GM12865 (cell line): ENCODE data around the gene TMEM98.
"Not testable (repeated sequence)": the region's sequence is repeated elsewhere in the genome, so short reads cannot be mapped to it uniquely, and the experiment has no call there.

Source experiments
- DNase-seq: peaks from one replicate; pipeline ENCODE4 v3.0.0; 2010; ENCODE audit warnings: low read depth
- H3K4me3 ChIP-seq: 2 replicates; pipeline ENCODE4 v1.5.1; 2011; ENCODE audit warnings: mild to moderate bottlenecking, low read depth, low read length, control low read depth
- TF ChIP-seq, protein P1 (sequence below): IDR thresholded peaks from 2 replicates; pipeline ENCODE4 v1.5.1; 2011; ENCODE audit warnings: low read length, control low read depth, low read depth, inconsistent platforms; ENCODE audit not compliant: insufficient read depth; ENCODE audit errors: missing control alignments

Gene TMEM98

DNA sequence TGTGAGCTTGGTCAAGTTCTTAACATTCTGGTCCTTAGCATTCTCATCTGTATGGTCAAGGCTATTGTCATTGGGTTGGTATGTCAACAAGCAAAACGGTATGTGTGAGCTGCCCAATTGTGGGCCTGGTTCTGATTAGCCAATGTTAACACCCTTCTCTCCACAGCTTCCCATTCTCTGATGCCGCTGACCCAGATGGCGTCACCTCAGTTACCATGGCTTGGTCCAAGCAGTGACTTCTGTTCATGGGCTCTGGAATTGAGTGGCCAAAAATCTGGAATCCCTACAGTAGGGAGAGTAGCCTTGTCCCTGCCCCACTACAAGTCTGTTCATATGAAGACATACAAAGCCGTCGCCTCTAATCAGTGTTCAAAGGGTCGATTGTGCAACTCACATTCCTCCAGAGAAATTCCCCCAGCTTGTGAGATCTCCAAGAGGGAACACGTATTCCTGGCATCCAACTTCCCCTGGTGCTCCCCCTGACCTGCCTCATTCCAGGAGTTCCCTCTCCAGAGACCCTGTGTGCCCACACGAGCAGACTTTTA, 15.8 kb downstream of the TMEM98 start:
- DNase-seq: no peak
- no peak overlapping the region for H3K4me3 ChIP-seq
- TF ChIP-seq, protein P1, sequence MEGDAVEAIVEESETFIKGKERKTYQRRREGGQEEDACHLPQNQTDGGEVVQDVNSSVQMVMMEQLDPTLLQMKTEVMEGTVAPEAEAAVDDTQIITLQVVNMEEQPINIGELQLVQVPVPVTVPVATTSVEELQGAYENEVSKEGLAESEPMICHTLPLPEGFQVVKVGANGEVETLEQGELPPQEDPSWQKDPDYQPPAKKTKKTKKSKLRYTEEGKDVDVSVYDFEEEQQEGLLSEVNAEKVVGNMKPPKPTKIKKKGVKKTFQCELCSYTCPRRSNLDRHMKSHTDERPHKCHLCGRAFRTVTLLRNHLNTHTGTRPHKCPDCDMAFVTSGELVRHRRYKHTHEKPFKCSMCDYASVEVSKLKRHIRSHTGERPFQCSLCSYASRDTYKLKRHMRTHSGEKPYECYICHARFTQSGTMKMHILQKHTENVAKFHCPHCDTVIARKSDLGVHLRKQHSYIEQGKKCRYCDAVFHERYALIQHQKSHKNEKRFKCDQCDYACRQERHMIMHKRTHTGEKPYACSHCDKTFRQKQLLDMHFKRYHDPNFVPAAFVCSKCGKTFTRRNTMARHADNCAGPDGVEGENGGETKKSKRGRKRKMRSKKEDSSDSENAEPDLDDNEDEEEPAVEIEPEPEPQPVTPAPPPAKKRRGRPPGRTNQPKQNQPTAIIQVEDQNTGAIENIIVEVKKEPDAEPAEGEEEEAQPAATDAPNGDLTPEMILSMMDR: no peak

DNA sequence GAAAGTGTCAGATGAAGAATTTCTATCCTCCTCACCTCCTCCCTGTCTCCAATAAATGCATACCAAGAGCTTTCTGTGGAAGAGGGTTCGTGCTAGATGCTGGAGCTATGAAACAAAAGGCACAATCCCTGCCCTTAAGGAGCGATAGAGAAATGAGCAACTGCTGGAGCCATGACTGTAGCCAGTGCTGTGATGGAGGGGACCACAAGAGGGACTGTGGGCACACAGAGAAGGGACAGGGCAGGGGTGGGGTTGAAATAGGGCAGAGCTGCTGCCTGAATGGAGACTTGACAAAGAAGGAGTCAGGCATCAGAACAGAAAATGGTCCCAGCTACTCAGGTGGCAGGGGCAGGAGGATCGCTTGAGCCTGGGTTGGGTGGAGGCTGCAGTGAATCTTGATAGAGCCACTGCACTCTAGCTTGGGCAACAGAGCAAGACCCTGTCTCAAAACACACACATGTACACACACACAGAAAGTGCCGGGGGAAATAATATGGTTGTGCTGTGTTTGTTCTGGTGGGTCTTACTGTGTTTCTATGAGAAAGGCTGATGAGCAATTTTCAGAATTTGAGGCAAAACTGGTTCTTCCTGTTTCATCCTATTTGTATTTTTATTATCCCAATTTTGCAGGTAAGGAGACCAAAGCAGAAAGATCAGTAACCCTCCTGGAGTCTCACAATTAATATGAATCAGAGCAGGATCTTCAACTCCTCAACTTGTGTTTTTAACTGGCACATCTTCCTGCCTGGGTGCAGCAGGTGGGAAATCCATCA, 16.5 kb downstream of the TMEM98 start:
- H3K4me3 ChIP-seq: no peak overlapping the region
- DNase-seq: no peak
- TF ChIP-seq, protein P1: no peak

DNA sequence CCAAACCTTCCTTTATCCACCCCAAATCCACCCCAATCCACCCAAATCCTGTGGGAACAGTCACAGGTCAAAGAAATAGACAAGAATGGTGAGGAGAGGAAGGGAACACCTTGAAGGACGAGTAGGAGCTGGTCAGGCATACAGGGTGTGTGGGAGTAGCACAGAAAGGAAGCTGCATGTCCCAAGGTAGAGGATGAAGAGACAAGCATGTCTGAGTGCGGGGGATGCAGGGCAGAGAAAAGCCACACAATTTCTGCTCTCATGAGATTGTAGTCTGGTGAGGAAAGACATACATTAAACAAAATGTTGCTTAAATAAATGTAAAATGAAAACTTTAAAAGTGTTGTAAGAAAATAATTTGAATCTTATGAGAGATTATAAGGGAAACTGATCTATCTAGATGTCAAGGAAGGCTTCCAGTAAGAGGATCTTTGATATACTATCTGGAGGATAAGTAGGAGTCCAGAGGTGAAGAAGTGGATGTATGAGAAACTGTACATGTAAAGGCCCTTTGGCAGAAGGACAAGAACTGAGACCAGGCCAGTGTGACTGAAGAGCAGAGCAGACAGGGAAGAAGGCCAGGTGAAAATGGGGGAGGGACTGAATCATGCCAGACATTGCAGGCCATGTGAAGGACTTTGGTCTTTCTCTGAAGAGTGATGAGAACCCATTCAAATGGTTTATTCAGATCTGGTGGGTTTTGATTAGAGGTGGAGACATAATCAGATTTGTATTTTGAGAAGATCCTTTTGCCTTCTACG, 18.6 kb downstream of the TMEM98 start:
- no peak overlapping the region for H3K4me3 ChIP-seq
- DNase-seq: no peak
- TF ChIP-seq, protein P1: no peak

DNA sequence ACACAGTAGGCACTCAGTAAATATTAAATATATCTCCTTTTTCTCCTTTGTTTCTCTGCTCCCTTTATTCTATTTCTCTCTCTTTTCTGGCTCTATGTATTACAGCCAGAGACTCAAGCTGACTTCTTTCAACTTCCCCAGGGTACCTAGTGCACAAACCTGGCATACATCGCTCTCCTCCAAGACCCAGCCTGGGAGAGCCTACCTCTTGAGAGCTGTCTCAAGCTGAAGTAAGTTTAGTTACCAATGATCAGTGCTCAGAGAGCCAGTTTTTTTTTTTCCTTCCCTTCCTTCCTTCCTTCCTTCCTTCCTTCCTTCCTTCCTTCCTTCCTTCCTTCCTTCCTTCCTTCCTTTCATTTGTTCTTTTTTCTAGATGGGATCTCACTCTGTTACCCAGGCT, 19.8 kb downstream of the TMEM98 start:
- DNase-seq: no peak
- TF ChIP-seq, protein P1: no peak

DNA sequence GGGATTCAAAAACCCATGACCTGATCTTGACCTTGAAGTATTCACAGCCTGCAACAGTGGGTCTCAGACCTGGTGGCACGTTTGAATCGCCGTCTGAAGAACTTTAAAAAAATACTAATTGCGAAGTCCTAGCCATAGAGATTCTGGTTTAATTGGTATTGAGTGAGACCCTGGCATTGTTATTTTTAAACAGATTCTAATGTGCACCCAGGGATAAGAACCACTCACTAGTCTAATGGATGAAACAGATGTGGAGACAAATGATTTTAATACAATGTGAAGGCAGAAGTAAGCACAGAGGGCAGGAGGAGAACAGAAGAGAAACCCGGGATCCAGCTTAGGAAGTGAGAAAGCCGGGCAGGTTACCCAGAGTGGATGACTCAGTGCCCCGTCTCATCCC, 21.2 kb downstream of the TMEM98 start:
- TF ChIP-seq, protein P1: no peak
- no peak for DNase-seq
- no peak overlapping the region for H3K4me3 ChIP-seq

More for the DNA sequence above, 19.8 kb downstream of the TMEM98 start:
- no peak overlapping the region for H3K4me3 ChIP-seq

DNA sequence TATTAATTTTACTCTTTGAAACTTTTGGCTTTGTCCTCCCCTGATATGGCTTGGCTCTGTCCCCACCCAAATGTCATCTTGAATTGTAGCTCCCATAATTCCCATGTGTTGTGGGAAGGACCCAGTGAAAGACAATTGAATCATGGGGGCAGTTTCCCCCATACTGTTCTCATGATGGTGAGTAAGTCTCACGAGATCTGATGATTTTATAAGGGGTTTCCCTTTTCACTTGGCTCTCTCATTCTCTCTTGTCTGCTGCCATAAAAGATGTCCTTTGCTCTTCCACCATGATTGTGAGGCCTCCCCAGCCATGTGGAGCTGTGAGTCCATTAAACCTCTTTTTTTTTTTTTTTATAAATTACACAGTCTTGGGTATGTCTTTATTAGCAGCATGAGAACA, 24.5 kb downstream of the TMEM98 start:
- DNase-seq, H3K4me3 ChIP-seq: not testable (repeated sequence)

DNA sequence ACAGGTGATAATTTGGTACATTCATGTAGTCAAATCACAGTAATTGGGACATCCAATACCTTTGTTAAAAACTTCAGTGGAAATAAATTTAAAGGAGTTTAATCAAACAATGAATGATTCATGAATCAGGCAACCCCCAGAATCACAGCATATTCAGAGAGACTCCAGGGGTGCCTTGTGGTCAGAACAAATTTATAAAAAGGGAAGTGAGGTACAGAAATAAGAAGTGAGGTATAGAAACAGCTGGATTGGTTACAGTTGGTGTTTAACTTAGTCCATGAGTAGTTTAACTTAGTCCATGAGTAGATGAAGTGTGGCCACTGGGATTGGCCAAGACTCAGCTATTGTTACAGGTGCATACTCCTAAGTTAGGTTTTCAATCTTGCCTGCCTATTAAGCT, 25.1 kb downstream of the TMEM98 start:
- TF ChIP-seq, protein P1: no peak
- no peak overlapping the region for H3K4me3 ChIP-seq
- DNase-seq: no peak
